Measurements from ENCODE around the gene POLR2L. TPM values are rescaled to one million over a fixed set of nuclear protein-coding genes. Genes with fewer than 3 reads are reported as not detected.

The POLR2L gene
- polyA plus RNA-seq, 12 donors = 78.8 to 121 (median 100) TPM; not detected in 1

GRCh38 chr11:839875-840617 lies 2.3 kb downstream of the POLR2L start:
- DNase-seq = no peak

DNA sequence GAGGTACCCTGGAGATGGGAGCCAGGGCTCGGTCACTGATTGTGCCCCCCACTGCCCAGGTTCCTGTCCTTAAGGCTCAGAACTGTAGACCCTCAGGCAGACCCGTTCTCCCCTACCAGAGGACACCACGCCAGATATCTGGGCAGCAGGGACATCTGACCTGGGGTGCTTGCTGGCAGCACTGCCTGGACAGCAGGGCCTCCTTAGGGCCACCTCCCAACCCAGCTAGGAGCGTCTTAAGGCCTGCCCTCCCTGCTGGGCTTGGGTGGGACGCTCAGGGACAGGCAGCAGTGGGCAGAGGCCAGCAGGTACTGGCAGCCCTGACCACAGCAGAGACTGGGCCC lies 3.1 kb downstream of the POLR2L start:
- no peak for DNase-seq

- DNase-seq = no peak
These were observed 3.7 kb downstream of the POLR2L start for GRCh38 chr11:838441-839279.

- no peak for DNase-seq
These were observed 4.4 kb downstream of the POLR2L start for GRCh38 chr11:837990-838307.

GRCh38 chr11:837189-837989 lies 4.9 kb downstream of the POLR2L start:
- no peak for DNase-seq

DNA sequence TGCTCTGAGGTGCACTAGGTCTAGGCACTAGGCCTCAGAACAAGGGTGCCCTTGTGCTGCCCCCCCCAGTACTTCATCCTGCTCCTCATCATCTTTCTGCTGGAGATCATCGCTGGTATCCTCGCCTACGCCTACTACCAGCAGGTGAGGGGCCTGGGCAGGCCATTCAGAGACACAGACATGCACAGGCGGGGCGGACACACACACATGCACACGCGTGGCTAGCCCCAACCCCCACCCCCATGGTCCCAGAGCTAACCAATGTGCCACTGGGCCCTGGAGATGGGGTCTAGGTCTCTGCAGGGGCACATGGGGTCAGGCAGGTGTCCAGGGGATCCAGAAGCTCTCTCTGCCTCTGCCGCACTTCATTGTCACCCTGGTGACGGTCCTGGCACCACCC lies 5.6 kb downstream of the POLR2L start:
- no peak for DNase-seq

DNA sequence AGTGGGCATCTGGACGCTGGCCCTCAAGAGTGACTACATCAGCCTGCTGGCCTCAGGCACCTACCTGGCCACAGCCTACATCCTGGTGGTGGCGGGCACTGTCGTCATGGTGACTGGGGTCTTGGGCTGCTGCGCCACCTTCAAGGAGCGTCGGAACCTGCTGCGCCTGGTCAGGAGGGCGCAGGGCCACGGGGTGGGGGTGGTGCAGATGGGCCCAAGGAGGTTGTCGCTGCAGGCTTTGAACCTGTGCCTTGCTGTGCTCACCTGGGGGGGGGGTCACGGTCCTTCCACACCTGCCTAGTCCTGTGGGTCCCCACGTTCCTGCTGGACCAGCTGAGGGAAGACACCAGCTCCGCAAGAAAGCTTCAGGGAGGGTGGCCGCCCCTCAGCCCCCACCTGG lies 6.1 kb downstream of the POLR2L start:
- DNase-seq = no peak

GRCh38 chr11:834371-835316 lies 7.7 kb downstream of the POLR2L start:
- no peak for DNase-seq

- DNase-seq = no peak
These were observed 8.4 kb downstream of the POLR2L start for GRCh38 chr11:833849-834311.

GRCh38 chr11:833114-833791 lies 9.1 kb downstream of the POLR2L start:
- no peak for DNase-seq

- DNase-seq = no peak
These were observed 9.7 kb downstream of the POLR2L start, which contains the start of gene CD151 for GRCh38 chr11:832529-833113. TSS of gene CD151 (plus strand) at chr11:832952. CDS start at chr11:836070, 3,118 bp downstream.

- DNase-seq = no peak
These were observed 10.3 kb downstream of the POLR2L start for GRCh38 chr11:831961-832528.

- DNase-seq = no peak
These were observed 11.0 kb downstream of the POLR2L start for GRCh38 chr11:831118-831864.

- no peak for DNase-seq
These were observed 11.8 kb downstream of the POLR2L start for GRCh38 chr11:830295-831117.

DNA sequence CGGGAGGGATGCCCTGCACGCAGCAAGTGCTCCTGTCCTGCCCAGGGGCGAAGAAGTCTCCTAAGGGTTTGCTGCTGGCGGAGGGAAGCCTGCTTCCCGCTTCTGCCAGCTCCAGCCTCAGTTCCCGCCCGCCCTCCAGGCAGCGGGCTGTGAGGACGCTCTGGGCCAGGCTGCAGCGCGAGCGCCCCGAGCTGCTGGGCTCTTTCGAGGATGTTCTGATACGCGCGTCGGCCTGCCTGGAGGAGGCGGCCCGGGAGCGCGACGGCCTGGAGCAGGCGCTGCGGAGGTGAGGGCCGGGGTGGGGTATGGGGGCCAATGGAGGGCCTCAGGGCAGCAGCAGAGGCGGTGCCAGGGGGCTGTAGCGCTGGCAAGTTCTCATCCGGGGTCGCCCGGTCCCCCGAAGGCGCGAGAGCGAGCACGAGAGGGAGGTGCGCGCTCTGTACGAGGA lies 12.5 kb downstream of the POLR2L start:
- no peak for DNase-seq

- DNase-seq = no peak
These were observed 13.0 kb downstream of the POLR2L start for GRCh38 chr11:829176-829846.

- DNase-seq = no peak
These were observed 13.7 kb downstream of the POLR2L start for GRCh38 chr11:828506-829175.
